ENCODE data around the gene ANKS1B.

Gene ANKS1B

DNA sequence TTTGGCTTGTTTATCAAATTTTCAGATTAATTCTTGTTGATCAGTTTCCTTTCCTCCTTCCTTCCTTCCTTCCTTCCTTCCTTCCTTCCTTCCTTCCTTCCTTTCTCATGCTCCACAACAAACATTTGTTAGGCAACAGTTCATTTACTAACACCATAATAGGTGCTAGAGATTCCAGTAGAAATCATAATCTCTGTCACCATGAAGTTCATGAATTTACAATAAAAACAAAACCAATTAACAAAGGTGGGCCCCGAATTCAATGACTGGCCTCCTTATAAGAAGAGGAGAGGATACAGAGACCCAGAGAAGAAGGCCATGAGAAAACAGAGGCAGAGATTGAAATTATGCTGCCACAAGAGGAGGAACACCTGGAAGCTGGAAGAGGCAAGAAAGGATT lies 604.0 kb downstream of the ANKS1B start:
- Histone ChIP-seq H3K27ac (ENCODE audit: low read depth, low read length) (no peak overlapping the region), H3K36me3 (ENCODE audit: control insufficient read depth, insufficient read depth, low read length) (no peaks in the 10 kb centered on the region), H3K4me3 (ENCODE audit: low read depth, low read length) (no peak overlapping the region), H3K4me1 (ENCODE audit: control insufficient read depth, insufficient read depth, low read length) (no peaks in the 10 kb centered on the region), H3K9me3 (ENCODE audit: control insufficient read depth, insufficient read depth, low read depth, low read length) (no peaks in the 10 kb centered on the region), H3K27me3 (ENCODE audit: control insufficient read depth, insufficient read depth, low read length) (no peaks in the 10 kb centered on the region), H3K9ac (ENCODE audit: low read length) (no peak overlapping the region)

DNA sequence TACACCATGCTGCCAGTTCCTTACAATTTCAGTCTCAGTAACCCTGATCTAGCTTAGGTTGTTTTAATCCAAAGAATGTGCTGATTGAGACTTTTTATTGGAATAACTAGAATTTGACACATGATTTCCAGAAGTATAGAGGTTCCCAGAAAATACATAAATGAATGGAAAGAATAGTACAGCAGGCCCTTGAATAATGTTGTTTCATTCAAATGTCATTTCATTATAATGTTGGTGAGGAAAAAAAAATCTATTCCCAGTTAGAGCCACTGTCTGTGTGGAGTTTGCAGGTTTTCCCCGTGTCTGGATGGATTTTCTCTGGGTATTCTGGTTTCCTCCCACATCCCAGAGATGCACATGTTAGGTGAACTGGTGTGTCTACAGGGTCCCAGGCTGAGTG lies 610.7 kb downstream of the ANKS1B start:
- Histone ChIP-seq H3K27me3 (ENCODE audit: control insufficient read depth, insufficient read depth, low read length) (no peaks in the 10 kb centered on the region), H3K4me1 (ENCODE audit: control insufficient read depth, insufficient read depth, low read length) (no peaks in the 10 kb centered on the region), H3K27ac (ENCODE audit: low read depth, low read length) (no peak overlapping the region), H3K4me3 (ENCODE audit: low read depth, low read length) (no peak overlapping the region), H3K9ac (ENCODE audit: low read length) (no peak overlapping the region), H3K36me3 (ENCODE audit: control insufficient read depth, insufficient read depth, low read length) (no peaks in the 10 kb centered on the region), H3K9me3 (ENCODE audit: control insufficient read depth, insufficient read depth, low read depth, low read length) (no peaks in the 10 kb centered on the region)

DNA sequence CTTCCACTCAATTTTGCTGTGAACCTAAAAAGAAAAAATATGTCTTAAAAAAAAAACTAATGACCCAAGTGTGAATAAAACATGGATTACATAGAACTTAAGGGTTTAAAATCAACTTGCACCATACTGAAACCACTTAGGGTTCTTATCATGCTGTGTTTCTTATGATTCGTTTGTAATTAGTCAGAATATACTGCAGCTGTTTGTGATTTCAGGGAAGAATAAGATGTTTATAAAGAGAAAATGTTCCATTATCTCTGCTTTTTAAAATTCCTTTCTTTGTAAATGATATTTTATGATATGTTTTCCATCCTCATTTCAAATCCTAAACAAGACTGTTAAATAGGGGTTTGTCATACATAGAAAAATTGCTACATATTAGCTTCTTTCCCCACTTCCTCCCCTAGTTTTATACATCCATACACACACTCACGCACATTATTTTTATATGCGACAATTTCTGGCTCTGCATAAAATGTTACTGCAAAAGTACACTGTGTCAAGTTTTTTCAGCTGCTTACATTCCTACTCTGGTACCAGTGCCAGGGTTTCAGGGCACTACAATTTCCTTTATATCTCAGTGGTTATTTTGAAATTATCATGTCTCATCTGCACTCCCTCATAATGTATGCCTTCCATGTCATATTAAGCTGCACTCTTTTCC lies 612.3 kb downstream of the ANKS1B start:
- Histone ChIP-seq H3K27ac (ENCODE audit: low read depth, low read length) (no peak overlapping the region), H3K9me3 (ENCODE audit: control insufficient read depth, insufficient read depth, low read depth, low read length) (no peaks in the 10 kb centered on the region), H3K9ac (ENCODE audit: low read length) (no peak overlapping the region), H3K36me3 (ENCODE audit: control insufficient read depth, insufficient read depth, low read length) (no peaks in the 10 kb centered on the region), H3K4me3 (ENCODE audit: low read depth, low read length) (no peak overlapping the region), H3K4me1 (ENCODE audit: control insufficient read depth, insufficient read depth, low read length) (no peaks in the 10 kb centered on the region), H3K27me3 (ENCODE audit: control insufficient read depth, insufficient read depth, low read length) (no peaks in the 10 kb centered on the region)

- no peak overlapping the region for H3K9ac ChIP-seq (ENCODE audit: low read length)
- H3K4me3 ChIP-seq (ENCODE audit: low read depth, low read length) = no peak overlapping the region
- H3K36me3 ChIP-seq (ENCODE audit: control insufficient read depth, insufficient read depth, low read length) = no peaks in the 10 kb centered on the region
- H3K27ac ChIP-seq (ENCODE audit: low read depth, low read length) = no peak overlapping the region
- no peaks in the 10 kb centered on the region for H3K4me1 ChIP-seq (ENCODE audit: control insufficient read depth, insufficient read depth, low read length)
- H3K27me3 ChIP-seq (ENCODE audit: control insufficient read depth, insufficient read depth, low read length) = no peaks in the 10 kb centered on the region
- no peaks in the 10 kb centered on the region for H3K9me3 ChIP-seq (ENCODE audit: control insufficient read depth, insufficient read depth, low read depth, low read length)
These were observed 614.2 kb downstream of the ANKS1B start for GRCh38 chr12:99370421-99371138.

DNA sequence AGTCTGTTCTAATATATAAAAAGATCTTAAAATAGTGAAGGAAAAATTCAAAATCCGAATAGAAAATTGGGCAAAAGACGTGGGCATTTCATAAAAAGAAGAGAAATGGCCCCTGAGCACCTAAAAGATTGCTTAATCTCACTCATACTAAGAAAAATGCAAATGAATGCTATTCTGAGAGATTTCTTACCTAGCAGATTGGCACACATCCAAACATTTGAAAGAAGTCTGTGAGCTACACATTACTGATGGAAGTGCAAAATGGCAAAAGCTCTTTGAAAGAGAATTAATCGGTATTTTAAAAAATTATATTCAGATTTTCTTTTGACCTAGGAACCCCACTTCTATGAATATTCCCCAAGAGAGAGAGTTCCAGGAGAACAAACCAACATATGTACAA lies 617.6 kb downstream of the ANKS1B start:
- Histone ChIP-seq H3K36me3 (ENCODE audit: control insufficient read depth, insufficient read depth, low read length) (no peaks in the 10 kb centered on the region), H3K4me1 (ENCODE audit: control insufficient read depth, insufficient read depth, low read length) (no peaks in the 10 kb centered on the region), H3K4me3 (ENCODE audit: low read depth, low read length) (no peak overlapping the region), H3K9me3 (ENCODE audit: control insufficient read depth, insufficient read depth, low read depth, low read length) (no peaks in the 10 kb centered on the region), H3K27ac (ENCODE audit: low read depth, low read length) (no peak overlapping the region), H3K9ac (ENCODE audit: low read length) (no peak overlapping the region), H3K27me3 (ENCODE audit: control insufficient read depth, insufficient read depth, low read length) (no peaks in the 10 kb centered on the region)

GRCh38 chr12:99352269-99352668 lies 632.5 kb downstream of the ANKS1B start:
- Histone ChIP-seq H3K27me3 (ENCODE audit: control insufficient read depth, insufficient read depth, low read length) (no peaks in the 10 kb centered on the region), H3K9ac (ENCODE audit: low read length) (no peak overlapping the region), H3K27ac (ENCODE audit: low read depth, low read length) (no peak overlapping the region), H3K36me3 (ENCODE audit: control insufficient read depth, insufficient read depth, low read length) (no peaks in the 10 kb centered on the region), H3K4me3 (ENCODE audit: low read depth, low read length) (no peak overlapping the region), H3K9me3 (ENCODE audit: control insufficient read depth, insufficient read depth, low read depth, low read length) (no peaks in the 10 kb centered on the region), H3K4me1 (ENCODE audit: control insufficient read depth, insufficient read depth, low read length) (no peaks in the 10 kb centered on the region)

DNA sequence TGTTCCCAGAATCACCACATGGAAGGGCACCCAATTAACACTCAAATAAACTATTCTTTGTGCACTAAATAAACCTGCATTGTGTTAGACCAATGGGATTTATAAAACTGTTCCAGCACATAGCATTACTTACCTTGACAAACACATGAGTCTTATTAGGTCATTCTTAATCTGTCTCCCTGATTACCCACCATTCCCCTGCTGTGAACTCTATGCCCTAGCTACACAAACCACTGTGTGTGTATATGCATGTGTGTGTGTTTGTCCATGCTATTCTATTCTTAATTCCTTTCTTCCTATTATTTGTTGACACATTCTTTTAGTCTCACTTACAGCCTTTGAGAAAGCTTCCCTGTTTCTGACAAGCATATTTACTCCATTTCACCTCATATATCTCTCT lies 640.8 kb downstream of the ANKS1B start:
- no peaks in the 10 kb centered on the region for H3K27me3 ChIP-seq (ENCODE audit: control insufficient read depth, insufficient read depth, low read length)
- no peaks in the 10 kb centered on the region for H3K9me3 ChIP-seq (ENCODE audit: control insufficient read depth, insufficient read depth, low read depth, low read length)
- H3K4me1 ChIP-seq (ENCODE audit: control insufficient read depth, insufficient read depth, low read length) = no peaks in the 10 kb centered on the region
- no peak overlapping the region for H3K4me3 ChIP-seq (ENCODE audit: low read depth, low read length)
- H3K36me3 ChIP-seq (ENCODE audit: control insufficient read depth, insufficient read depth, low read length) = no peaks in the 10 kb centered on the region
- H3K9ac ChIP-seq (ENCODE audit: low read length) = no peak overlapping the region
- H3K27ac ChIP-seq (ENCODE audit: low read depth, low read length) = no peak overlapping the region

DNA sequence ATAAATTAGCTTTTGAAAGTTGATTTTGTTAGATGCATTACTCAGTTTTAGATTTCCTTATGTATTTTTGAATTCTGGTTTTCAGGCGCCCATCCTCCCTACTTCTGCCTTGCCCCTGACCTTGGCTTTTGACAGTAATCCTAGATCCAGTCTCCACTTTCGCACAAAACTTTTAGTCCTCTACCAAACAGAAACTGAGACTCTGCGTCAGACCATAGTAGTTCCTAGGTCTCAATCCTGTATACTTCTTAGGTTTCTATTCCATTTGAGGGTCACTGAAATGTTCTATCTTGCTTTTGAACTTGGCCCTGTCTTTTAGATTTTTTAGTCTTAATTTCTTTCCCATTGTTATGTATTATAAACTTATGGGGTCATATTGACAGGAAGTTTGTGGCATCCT lies 645.1 kb downstream of the ANKS1B start:
- Histone ChIP-seq H3K36me3 (ENCODE audit: control insufficient read depth, insufficient read depth, low read length) (no peaks in the 10 kb centered on the region), H3K4me3 (ENCODE audit: low read depth, low read length) (no peak overlapping the region), H3K27me3 (ENCODE audit: control insufficient read depth, insufficient read depth, low read length) (no peaks in the 10 kb centered on the region), H3K27ac (ENCODE audit: low read depth, low read length) (no peak overlapping the region), H3K4me1 (ENCODE audit: control insufficient read depth, insufficient read depth, low read length) (no peaks in the 10 kb centered on the region), H3K9me3 (ENCODE audit: control insufficient read depth, insufficient read depth, low read depth, low read length) (no peaks in the 10 kb centered on the region), H3K9ac (ENCODE audit: low read length) (no peak overlapping the region)

GRCh38 chr12:99334285-99335056 lies 650.3 kb downstream of the ANKS1B start:
- no peaks in the 10 kb centered on the region for H3K9me3 ChIP-seq (ENCODE audit: control insufficient read depth, insufficient read depth, low read depth, low read length)
- H3K36me3 ChIP-seq (ENCODE audit: control insufficient read depth, insufficient read depth, low read length) = no peaks in the 10 kb centered on the region
- no peak overlapping the region for H3K4me3 ChIP-seq (ENCODE audit: low read depth, low read length)
- no peak overlapping the region for H3K9ac ChIP-seq (ENCODE audit: low read length)
- no peaks in the 10 kb centered on the region for H3K4me1 ChIP-seq (ENCODE audit: control insufficient read depth, insufficient read depth, low read length)
- no peaks in the 10 kb centered on the region for H3K27me3 ChIP-seq (ENCODE audit: control insufficient read depth, insufficient read depth, low read length)
- no peak overlapping the region for H3K27ac ChIP-seq (ENCODE audit: low read depth, low read length)

DNA sequence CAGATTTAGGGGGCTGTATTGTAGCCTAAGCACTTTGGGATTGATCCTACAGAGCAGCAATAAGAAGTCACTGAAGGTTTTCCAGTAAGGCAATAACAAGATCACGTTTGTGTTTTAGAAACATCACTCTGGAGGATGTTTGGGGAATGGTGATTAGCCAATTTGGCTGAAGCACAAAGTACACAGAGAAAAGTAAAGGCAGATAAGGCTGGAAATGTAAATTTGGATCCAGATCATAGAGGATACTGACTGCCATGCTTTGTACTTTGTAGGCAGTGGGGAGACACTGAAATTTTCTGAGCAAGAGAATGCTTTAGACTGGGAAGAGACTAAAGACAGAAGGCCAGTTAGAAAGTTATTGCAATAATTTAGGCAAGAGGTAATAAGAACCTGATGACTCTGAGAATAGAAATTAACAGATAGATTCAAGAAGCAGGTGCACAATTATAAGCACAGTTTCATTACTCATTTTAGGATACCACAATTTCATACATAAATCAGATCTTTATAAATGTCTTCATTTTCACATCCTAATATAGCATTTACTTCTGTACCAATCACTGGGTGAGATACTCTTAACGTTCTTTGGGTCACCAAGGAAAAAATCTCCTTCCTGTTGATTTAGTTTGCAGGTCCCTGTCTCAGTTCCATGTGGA lies 651.7 kb downstream of the ANKS1B start:
- H3K9ac ChIP-seq (ENCODE audit: low read length) = no peak overlapping the region
- H3K4me3 ChIP-seq (ENCODE audit: low read depth, low read length) = no peak overlapping the region
- no peak overlapping the region for H3K27ac ChIP-seq (ENCODE audit: low read depth, low read length)
- H3K4me1 ChIP-seq (ENCODE audit: control insufficient read depth, insufficient read depth, low read length) = no peaks in the 10 kb centered on the region
- no peaks in the 10 kb centered on the region for H3K27me3 ChIP-seq (ENCODE audit: control insufficient read depth, insufficient read depth, low read length)
- H3K36me3 ChIP-seq (ENCODE audit: control insufficient read depth, insufficient read depth, low read length) = no peaks in the 10 kb centered on the region
- H3K9me3 ChIP-seq (ENCODE audit: control insufficient read depth, insufficient read depth, low read depth, low read length) = no peaks in the 10 kb centered on the region

GRCh38 chr12:99330216-99330615 lies 654.5 kb downstream of the ANKS1B start:
- Histone ChIP-seq H3K9me3 (ENCODE audit: control insufficient read depth, insufficient read depth, low read depth, low read length) (no peaks in the 10 kb centered on the region), H3K4me1 (ENCODE audit: control insufficient read depth, insufficient read depth, low read length) (no peaks in the 10 kb centered on the region), H3K4me3 (ENCODE audit: low read depth, low read length) (no peak overlapping the region), H3K36me3 (ENCODE audit: control insufficient read depth, insufficient read depth, low read length) (no peaks in the 10 kb centered on the region), H3K27me3 (ENCODE audit: control insufficient read depth, insufficient read depth, low read length) (no peaks in the 10 kb centered on the region), H3K27ac (ENCODE audit: low read depth, low read length) (no peak overlapping the region), H3K9ac (ENCODE audit: low read length) (no peak overlapping the region)
